Stromal cell of bone marrow (primary cell): ENCODE data around the gene EMP2.

Experiments
- DNase-seq: peaks from one replicate; pipeline ENCODE4 v3.0.0-alpha.2; 2012; ENCODE audit warnings: low read depth

EMP2 gene

DNA sequence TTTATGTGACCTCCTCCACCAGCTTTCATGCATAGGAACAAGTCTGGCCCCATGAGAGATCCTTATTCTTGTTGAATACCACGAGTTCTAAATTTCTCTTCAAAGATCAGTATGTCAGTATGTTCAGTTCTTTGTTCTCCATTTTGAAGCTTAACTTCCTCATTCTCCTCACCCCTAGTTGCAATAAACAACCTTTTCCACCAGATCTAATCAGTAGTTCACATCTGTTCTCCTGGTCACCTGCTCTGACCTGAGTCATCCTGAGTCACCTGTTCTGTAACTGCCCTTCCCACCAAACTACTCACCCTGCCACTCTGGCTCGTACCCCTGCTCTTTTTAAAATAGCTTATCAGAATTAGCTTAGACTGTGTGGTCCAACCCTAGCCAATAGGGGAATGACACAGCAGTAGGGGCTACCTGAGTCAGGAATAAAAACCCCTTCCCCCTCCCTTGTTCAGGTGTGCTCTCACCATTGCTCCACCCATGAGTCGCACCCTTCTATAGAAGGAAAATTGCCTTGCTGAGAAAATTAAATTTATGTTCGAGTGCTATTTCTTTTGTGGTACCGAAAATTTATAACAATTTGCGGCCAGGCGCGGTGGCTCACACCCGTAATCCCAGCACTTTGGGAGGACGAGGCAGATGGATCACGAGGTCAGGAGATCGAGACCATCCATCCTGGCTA is 94.6 kb downstream of the EMP2 start:
- no peak for DNase-seq

GRCh38 chr16:10485159-10485558 is 95.2 kb downstream of the EMP2 start:
- DNase-seq: no peak

GRCh38 chr16:10480151-10480550 is 100.2 kb downstream of the EMP2 start:
- no peak for DNase-seq
